NCI-H2227 treated with DMSO at 0.1 percent for 48 hours (cell line): ENCODE measurements around the gene ZNF555.

Source experiments
- DNase-seq: peaks from one replicate; lab custom pipeline; 2025; lab: John Stamatoyannopoulos, UW

ZNF555 gene

DNA sequence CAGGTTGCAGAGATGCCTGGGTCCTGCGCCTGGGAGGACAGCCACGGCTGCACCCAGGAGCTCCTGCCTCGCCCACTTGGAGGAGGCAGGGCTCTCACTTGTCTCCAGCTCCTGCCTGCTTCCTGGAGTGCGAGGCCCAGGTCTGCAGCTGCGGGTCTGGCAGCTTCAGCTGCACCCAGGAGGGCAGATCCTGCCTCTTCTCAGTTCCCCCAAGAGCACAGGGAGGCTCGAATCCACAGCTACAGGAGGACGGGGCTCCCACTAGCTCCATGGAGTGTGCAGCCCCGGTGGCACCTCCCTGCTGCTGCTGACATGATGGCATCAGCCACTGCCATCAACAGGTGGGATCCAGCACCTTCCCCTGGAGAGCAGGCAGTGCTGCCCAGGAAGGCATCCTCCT lies 17.1 kb upstream of the ZNF555 start:
- DNase-seq = no peak

DNA sequence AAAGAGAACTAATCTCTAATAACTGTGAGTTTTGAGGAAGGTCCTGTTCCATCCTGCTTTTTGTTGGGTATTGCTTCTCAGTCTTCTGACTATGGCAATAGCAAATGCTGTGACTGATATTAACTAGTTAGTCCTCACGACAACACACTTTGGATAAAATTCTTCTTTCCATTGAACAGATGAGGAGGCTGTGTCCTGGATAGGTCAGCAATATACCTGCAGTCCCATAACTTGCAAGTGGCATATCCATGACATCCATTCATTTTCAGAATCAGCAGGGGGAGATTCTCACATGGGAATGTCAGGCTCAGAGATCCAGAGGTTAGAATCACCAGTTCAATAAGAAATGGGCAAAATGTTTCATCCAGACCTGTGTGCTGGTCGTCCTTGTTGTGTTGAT lies 14.3 kb upstream of the ZNF555 start:
- no peak for DNase-seq

DNA sequence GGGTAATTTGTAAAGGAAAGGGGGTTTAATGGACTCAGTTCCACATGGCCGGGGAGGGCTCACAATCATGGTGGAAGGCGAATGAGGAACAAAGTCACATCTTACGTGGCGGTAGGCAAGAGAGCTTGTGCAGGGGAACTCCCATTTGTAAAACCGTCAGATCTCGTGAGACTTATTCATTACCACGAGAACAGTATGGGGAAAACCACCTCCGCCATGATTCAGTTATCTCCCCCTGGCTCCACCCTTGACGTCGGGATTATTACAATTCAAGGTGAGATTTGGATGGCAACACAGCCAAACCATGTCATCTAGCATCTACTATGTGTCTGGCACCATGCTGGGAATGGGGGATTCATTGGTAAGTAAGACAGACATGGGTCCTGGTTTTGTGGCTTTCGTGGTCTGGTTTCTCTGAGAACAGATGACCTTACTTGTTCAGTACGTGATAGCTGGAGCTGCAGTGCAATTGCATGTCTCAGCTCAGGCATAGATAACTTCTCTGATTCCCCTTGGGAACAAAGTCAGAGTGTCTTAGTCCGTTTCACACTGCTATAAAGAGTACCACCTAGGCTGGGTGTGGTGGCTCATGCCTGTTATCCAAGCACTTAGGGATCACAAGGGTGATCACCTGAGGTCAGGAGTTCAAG lies 13.3 kb upstream of the ZNF555 start:
- no peak for DNase-seq

DNA sequence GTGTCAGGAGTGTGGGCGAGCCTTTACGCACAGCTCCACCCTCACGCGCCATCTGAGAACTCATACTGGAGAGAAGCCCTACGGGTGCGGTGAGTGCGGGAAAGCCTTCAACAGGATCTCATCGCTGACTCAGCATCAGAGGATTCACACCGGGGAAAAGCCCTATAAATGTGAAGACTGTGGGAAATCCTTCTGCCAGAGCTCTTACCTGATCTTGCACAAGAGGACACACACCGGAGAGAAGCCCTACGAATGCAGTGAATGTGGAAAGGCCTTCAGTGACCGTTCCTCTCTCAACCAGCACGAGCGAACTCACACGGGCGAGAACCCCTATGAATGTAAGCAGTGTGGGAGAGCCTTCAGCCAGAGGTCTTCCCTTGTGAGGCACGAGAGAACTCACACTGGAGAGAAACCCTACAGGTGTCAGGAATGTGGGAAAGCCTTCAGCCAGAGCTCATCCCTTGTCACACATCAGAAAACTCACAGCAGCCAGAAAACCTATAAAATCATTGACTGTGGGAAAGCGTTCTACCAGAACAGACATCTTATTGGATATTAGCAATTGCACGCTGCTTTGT lies 6.9 kb upstream of the ZNF555 start:
- no peak for DNase-seq

DNA sequence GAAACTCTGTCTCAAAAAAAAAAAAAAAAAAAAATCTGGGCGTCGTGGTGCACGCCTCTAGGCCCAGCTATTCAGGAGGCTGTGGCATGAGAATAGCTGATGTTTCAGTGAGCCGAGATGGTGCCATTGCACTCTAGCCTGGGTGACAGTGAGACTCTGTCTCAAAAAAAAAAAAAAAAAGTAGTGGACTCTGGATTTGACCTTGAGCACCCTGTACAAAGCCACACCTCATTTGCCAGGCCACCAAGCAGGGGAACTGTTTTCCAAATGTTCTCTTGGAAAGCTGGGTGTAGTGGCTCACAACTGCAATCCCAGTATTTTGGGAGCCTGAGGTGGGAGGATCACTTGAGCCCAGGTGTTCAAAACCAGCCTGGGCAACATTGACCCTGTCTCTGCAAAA lies 3.8 kb upstream of the ZNF555 start:
- DNase-seq = no peak

DNA sequence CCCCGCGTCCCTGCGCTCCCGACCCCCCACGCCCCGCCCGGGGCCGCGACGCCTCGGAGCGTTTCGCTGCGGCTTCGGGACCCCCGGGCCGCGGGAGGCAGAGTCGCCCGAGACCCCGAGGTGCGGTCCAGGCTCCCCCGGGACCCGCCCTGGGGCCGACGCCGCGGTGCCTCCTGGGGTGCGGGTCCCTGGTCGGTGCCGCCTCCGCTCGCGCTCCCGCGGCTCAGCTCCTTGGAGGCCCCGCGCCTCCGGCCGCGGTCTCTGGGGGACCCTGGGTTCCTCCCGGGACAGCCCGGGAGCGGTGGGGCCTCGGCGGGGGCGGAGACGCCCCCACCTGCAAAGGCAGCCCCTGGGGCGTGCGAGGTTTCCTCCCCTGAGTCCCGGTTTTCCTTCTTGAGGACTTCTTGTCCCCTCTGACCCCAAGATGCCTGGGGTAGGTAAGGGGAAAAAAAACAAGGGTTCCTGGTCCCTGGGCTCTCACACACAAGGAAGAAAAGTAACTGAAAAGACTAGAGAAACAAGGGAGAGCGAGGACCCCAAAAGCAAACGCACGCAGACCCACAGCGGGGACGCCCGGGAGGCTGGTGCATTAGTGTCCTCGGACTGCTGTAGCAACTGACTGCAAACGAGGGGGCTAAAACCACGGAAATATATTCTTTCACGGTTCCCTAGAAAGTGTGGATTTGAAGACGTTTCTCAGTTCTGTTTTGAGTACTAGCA lies 740 bp downstream of the ZNF555 start:
- no peak for DNase-seq

DNA sequence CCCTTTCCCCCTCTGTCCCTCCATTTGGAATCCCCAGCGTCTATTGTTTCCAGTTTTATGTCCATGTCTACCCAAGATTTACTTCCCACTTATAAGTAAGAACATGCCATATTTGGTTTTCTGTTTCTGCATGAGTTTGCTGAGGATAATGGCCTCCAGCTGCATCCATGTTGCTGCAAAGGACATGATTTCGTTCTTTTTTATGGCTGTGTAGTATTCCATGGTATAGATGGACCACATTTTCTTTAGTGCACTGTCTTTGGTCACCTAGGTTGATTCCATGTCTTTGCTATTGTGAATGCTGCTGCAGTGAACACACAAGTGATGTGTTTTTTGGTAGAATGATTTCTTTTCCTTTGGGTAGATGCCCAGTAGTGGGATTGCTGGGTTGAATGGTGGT lies 3.8 kb downstream of the ZNF555 start:
- DNase-seq = no peak

DNA sequence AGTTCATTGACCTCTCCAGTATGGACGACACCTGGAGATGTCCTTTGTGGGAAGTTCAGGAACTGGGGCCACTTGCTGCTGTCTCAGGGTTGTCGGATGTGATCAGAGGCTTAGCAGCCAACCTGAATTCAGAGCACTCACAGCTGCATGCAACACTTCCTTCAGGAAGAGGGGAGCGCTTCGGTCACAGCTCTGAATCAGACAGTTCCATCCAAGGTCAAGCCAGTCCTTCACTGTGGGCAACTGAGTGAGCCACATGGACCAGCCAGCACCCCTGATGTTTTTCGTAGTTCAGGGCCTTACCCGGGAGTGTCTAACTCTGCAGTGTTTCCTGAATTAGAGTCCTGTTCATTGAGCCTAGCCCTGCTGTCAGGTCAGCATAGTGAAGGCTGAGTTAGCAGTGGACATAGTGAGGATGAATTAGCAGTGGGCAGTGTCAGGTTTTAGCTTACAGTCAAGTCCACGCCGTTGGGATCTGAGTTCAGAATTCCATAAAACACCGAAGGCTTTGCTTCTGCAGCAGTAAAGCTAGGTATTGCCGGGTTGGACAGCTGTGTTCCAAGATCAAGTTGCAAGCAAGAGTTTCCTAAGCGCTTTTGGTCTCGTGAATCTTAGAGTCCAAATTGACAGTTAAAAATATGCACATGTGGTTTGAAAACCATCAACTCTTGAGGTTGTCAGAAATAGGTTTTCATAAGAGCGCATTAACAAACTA lies 5.1 kb downstream of the ZNF555 start:
- DNase-seq = no peak

DNA sequence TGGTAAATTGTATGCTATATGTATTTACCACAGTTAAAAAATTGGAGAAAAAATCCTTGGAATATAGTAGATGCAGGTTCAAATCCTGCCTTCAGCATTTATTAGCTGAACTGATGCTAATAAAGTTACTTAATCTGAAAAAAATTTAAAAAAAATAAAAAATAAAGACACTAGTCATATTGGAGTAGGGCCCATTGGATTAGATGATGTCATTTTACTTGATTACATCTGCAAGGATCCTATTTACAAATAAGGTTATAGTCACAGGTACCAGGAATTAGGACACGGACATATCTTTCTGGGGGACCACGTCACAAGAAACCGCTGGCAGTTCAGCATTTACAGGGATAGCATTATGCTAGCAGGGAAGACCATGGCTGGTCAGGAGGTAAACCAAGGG lies 6.2 kb downstream of the ZNF555 start:
- no peak for DNase-seq

DNA sequence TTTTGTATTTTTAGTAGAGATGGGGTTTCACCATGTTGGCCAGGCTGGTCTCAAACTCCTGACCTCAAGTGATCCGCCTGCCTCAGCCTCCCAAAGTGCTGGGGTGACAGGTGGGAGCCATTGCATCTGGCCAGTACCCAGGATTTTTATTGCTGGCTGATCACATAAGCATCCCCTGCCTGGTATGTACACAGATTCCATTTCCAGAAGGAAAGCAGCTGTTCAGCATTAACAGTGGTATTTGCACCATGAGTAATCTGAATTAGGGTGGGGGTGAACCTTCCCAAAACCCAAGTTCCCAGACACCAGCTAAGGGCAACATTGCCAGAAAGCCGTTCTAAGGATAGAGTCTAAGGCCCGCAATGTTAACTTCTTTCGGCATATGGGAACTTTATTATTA lies 7.3 kb downstream of the ZNF555 start:
- no peak for DNase-seq

DNA sequence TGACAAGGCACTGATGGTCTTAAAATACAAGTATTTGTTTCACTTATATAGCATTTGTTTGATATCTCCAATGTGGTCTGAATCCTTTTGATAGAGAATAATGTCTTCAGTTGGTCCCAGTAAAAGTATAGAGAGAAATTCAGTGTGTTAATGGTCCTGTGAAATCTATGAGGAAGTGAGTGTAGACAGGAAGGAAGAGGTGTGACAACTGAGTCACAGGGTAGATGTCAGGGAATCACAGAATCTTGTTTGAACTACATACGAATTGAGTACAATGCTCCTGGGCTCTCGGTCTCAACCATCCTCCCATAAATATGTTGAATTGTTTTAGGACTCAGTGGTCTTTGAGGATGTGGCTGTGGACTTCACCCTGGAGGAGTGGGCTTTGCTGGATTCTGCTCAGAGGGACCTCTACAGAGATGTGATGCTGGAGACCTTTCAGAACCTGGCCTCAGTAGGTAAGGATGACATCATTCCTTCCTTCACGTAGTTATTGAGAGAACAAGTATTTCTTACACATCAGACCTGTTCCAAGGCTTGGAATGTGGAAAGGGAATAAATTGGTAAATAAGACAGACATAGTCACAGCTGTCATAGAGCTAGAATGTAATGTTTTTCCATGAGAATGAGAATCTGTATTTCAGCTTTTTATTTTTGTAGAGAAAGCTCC lies 9.1 kb downstream of the ZNF555 start:
- DNase-seq = no peak

DNA sequence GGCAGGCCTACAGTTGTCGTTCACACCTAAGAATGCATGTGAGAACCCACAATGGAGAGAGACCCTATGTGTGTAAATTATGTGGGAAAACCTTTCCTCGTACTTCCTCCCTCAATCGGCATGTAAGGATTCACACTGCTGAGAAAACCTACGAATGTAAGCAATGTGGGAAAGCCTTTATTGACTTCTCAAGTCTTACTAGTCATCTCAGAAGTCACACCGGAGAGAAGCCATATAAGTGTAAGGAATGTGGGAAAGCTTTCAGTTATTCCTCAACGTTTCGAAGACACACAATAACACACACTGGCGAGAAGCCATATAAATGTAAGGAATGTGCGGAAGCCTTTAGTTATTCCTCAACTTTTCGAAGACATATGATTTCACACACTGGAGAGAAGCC lies 11.3 kb downstream of the ZNF555 start:
- DNase-seq = no peak

DNA sequence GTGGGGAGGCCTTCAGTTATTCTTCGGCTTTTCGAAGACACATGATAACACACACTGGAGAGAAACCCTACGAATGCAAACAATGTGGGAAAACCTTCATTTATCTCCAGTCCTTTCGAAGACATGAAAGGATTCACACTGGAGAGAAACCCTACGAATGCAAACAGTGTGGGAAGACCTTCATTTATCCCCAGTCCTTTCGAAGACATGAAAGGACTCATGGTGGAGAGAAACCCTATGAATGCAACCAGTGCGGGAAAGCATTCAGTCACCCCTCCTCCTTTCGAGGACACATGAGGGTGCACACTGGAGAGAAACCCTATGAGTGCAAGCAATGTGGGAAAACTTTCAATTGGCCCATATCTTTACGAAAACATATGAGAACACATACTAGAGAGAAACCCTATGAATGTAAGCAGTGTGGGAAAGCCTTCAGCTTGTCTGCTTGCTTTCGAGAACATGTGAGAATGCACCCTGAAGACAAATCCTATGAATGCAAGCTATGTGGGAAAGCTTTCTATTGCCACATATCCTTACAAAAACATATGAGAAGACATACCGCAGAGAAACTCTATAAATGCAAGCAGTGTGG lies 11.8 kb downstream of the ZNF555 start:
- no peak for DNase-seq

DNA sequence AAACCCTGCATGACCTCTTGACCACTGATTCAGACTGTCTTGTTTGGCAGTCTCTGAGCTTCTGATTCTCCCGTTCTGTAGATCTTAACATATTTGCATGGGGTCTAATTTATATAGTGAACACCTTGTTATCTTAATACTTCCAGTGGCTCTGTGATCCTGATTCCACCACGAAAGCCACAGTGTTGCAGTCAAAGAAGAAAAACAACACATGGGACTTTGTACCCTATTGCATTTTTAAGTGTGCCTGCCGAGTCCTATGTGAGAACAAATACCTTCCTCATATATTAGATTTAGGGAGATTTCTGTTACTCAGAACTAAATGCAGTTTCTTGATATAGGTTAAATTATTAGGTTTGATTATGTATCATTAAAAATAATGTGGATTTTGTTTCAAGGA lies 13.6 kb downstream of the ZNF555 start:
- no peak for DNase-seq

DNA sequence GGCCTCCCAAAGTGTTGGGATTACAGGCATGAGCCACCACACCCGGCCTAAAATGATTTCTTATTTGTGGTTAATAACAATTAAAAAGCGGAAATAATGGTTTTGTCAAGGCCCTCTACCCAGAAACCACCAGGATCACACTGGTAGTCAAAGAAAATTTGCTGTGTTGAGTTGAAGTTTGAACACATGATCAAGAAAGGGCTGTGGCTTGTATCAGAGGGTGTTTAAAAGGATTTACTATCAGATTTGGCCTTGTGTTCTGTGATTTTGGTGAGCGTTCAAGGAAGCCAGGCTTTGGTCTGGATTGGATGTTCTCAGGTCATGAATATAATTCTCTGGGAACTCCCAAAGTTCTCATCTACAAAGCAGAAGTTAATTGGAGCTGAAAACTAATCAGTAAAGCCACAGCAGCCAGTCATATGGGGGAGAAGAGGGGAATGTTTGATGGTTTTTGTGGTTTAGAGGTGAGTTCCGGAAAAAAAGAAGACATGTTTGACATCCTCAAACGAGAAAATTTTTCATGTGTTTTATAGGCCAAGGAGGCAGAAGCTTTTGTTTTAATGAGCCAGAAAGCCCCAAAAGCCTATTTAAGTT lies 15.3 kb downstream of the ZNF555 start:
- no peak for DNase-seq

DNA sequence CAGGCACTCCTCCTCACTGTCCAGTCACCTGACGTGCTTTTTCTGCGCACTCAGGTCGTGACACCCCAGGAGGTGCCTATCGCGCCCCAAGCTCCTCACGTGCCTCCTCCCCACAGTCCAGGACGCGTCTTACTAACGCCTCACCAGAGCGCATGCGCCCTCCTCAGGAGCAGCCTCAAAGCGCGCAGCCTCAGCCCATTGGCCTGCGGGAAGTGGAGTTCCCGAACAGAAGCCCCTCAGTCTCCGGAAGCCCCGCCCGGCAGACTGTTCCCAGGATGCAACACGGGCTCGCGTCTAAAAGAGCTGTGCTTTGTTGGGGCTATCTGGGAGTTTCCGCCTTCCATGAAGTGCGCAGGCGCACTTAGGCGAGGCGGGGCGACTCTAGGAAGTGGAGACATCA lies 17.6 kb downstream of the ZNF555 start:
- DNase-seq = no peak

DNA sequence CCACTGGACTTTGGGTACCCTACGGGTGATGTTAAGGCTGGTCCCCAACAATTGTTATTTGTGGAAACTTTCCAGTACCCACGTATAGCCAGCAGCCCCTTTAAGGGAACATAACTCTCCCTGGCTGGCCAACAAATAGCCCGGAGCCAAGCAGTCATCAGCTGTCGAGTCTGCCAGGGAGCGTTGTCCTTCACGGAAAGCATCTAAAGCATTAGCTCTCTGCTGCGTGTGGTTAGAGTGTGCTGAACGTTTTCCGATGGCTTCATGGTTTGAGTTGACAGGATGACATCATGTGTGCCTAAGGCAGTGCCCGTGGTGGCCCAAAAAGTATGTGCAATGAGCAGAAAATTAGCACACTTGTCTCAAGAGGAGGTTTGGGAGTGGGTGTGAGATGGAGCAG lies 22.5 kb downstream of the ZNF555 start:
- no peak for DNase-seq

DNA sequence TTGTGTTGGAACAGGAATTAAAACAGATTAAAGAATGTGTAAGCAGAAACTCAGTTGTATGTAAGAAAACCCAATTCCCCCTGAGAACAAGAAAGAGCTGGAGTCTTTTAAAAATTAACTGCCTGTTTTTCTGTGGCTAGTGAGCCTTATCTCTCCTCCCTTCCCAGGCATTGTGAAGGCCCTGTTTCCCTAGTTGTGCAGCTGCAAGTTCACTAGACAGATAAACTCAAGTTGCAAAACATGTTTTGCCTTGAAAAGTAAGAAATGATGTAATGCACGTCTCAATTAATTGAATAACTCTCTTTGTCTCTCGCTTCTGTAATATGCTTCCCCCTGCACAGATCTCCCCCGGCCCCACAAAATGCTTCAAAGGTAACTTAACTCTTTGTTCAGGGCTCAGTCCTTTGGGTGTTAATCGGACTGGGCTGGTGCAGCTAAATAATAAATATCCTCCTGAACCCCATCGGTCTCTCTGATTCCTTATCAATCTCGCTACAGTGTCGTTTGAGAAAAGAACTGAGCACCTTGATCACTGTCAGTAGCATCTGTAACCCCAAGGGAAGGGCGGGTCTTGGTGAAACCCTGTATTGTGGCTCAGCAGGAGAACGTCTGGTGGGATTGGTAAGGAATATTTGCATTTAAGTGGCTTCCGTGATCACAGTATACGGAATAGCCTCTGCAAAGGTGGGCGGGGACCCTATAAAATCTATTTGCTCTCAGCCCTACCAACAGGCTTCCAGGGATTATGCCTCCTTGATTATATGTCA lies 24.2 kb downstream of the ZNF555 start:
- DNase-seq = no peak

DNA sequence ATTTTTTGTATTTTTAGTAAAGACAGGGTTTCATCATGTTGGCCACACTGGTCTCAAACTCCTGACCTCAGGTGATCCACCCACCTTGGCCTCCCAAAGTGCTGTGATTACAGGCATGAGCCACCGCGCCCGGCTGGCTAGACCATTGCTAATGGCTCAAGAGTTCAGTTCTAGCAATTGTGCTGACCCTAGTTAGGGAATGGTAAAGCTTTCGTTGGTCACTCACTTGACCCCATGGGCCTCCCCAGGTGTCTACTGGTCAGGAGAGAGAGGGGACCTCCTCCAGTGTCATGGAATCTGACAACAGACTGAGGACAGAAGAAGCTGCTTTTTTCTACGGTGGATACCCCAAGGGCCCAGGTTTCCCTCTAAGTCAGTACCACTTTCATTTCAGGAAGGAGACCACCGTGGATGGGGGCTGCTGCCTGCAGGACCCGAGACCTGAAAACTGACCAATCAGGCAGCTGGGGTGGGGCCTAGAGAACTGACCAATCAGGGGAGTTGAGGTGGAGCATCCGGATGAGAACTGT lies 25.3 kb downstream of the ZNF555 start:
- DNase-seq = no peak
